NCI-H1105 treated with DMSO at 0.1 percent for 48 hours (cell line): ENCODE results near the gene NAGLU.

ENCODE experiments used
- DNase-seq: peaks from one replicate; lab custom pipeline; 2025; lab: John Stamatoyannopoulos, UW

NAGLU gene

GRCh38 chr17:42536048-42536371 is at the start of gene NAGLU:
Gene NAGLU (plus strand): TSS chr17:42536241. CDS start chr17:42536273, 32 bp downstream.
- DNase-seq: peak; percentile 84

- DNase-seq: no peak
These were observed 48.0 kb upstream of the NAGLU start for GRCh38 chr17:42488032-42488431.

- no peak for DNase-seq
These were observed 42.7 kb upstream of the NAGLU start for GRCh38 chr17:42493319-42493718.

GRCh38 chr17:42494673-42495072 is 41.4 kb upstream of the NAGLU start:
- DNase-seq: no peak

GRCh38 chr17:42498828-42499227 is 37.2 kb upstream of the NAGLU start:
- no peak for DNase-seq

- no peak for DNase-seq
These were observed 34.0 kb upstream of the NAGLU start for GRCh38 chr17:42502091-42502490.

GRCh38 chr17:42502926-42503325 is 33.1 kb upstream of the NAGLU start:
- DNase-seq: no peak

- no peak for DNase-seq
These were observed 28.4 kb upstream of the NAGLU start for GRCh38 chr17:42507671-42508070.

- no peak for DNase-seq
These were observed 27.4 kb upstream of the NAGLU start for GRCh38 chr17:42508426-42509165.

- no peak for DNase-seq
These were observed 26.6 kb upstream of the NAGLU start for GRCh38 chr17:42509409-42509808.

GRCh38 chr17:42509841-42510240 is 26.2 kb upstream of the NAGLU start:
- DNase-seq: no peak

GRCh38 chr17:42512246-42512645 is 23.8 kb upstream of the NAGLU start:
- no peak for DNase-seq

GRCh38 chr17:42512733-42513251 is 23.2 kb upstream of the NAGLU start:
- no peak for DNase-seq

GRCh38 chr17:42513686-42514085 is 22.4 kb upstream of the NAGLU start:
- DNase-seq: no peak

GRCh38 chr17:42514279-42514678 is 21.8 kb upstream of the NAGLU start:
- no peak for DNase-seq

GRCh38 chr17:42514867-42515266 is 21.2 kb upstream of the NAGLU start:
- no peak for DNase-seq

GRCh38 chr17:42517516-42517915 is 18.5 kb upstream of the NAGLU start:
- peak; percentile 19 for DNase-seq

GRCh38 chr17:42518046-42518754 is 17.8 kb upstream of the NAGLU start:
- DNase-seq: no peak

GRCh38 chr17:42518755-42519545 is 17.1 kb upstream of the NAGLU start:
- DNase-seq: no peak

GRCh38 chr17:42519546-42520491 is 16.2 kb upstream of the NAGLU start:
- DNase-seq: no peak

GRCh38 chr17:42520540-42520951 is 15.5 kb upstream of the NAGLU start:
- DNase-seq: no peak
